IMR-90 (cell line): ENCODE measurements around the gene CSN1S1.

Experiments
- BHLHE40 ChIP-seq: fragments of 150-350 bp; IDR thresholded peaks from 2 replicates; pipeline ENCODE4 v1.6.1; 2016; ENCODE audit warnings: mild to moderate bottlenecking, low read depth, low read length
- CEBPB ChIP-seq: IDR thresholded peaks from 2 replicates; pipeline ENCODE4 v1.6.1; 2012; ENCODE audit warnings: low read depth, low read length, improper control_type of control experiment
- CHD1 ChIP-seq: IDR thresholded peaks from 2 replicates; pipeline ENCODE4 v1.6.1; 2012; ENCODE audit warnings: low read depth, low read length, improper control_type of control experiment
- CTCF ChIP-seq: conservative IDR thresholded peaks from 2 replicates; pipeline ENCODE4 v1.5.1; 2012; ENCODE audit warnings: mild to moderate bottlenecking, low read depth, low read length, improper control_type of control experiment
- ELK1 ChIP-seq: fragments of 150-350 bp; IDR thresholded peaks from 2 replicates; pipeline ENCODE4 v1.6.1; 2016; ENCODE audit warnings: low read depth, mild to moderate bottlenecking, low read length, moderate library complexity, borderline replicate concordance
- FOS ChIP-seq: fragments of 150-350 bp; IDR thresholded peaks from 2 replicates; pipeline ENCODE4 v1.6.1; 2016; ENCODE audit warnings: low read depth, low read length
- MAFK ChIP-seq: IDR thresholded peaks from 2 replicates; pipeline ENCODE4 v1.6.1; 2012; ENCODE audit warnings: low read depth, low read length, improper control_type of control experiment
- MXI1 ChIP-seq: IDR thresholded peaks from 2 replicates; pipeline ENCODE4 v1.6.1; 2012; ENCODE audit warnings: low read depth, mild to moderate bottlenecking, low read length, moderate library complexity, borderline replicate concordance
- POLR2A ChIP-seq: IDR thresholded peaks from 2 replicates; pipeline ENCODE4 v1.6.1; 2012; ENCODE audit warnings: mild to moderate bottlenecking, low read depth, low read length
- RAD21 ChIP-seq: IDR thresholded peaks from 2 replicates; pipeline ENCODE4 v1.6.1; 2012; ENCODE audit warnings: low read length, improper control_type of control experiment
- RCOR1 ChIP-seq: IDR thresholded peaks from 2 replicates; pipeline ENCODE4 v1.6.1; 2012; ENCODE audit warnings: mild to moderate bottlenecking, low read length, improper control_type of control experiment; ENCODE audit not compliant: insufficient replicate concordance
- RFX5 ChIP-seq: IDR thresholded peaks from 2 replicates; pipeline ENCODE4 v1.8.0; 2012; ENCODE audit warnings: low read depth, mild to moderate bottlenecking, low read length, moderate library complexity
- SMC3 ChIP-seq: fragments of 150-350 bp; IDR thresholded peaks from 2 replicates; pipeline ENCODE4 v1.6.1; 2016; ENCODE audit warnings: low read depth, mild to moderate bottlenecking, antibody characterized with exemption, low read length, moderate library complexity
- USF2 ChIP-seq: fragments of 150-350 bp; IDR thresholded peaks from 2 replicates; pipeline ENCODE4 v1.6.1; 2017; ENCODE audit warnings: mild to moderate bottlenecking, antibody characterized with exemption, low read length, low read depth

- no peak for TF ChIP-seq CTCF
- TF ChIP-seq BHLHE40 = no peak
- TF ChIP-seq POLR2A = no peak
- no peak for TF ChIP-seq USF2
- TF ChIP-seq MAFK = peak; percentile 44; the same call in 1 of the 2 replicates
- TF ChIP-seq ELK1 = no peak
- no peak for TF ChIP-seq CHD1
- TF ChIP-seq FOS = no peak
- TF ChIP-seq RFX5 = no peak
- TF ChIP-seq MXI1 = no peak
- TF ChIP-seq CEBPB = no peak
- no peak for TF ChIP-seq RAD21
- no peak for TF ChIP-seq RCOR1
- no peak for TF ChIP-seq SMC3
Measured at GRCh38 chr4:69986663-69987062, 55.8 kb downstream of the CSN1S1 start.
